Fibroblast of skin of right quadriceps (primary cell): ENCODE results near the gene ADIRF.
"Not testable (repeated sequence)": the region's sequence is repeated elsewhere in the genome, so short reads cannot be mapped to it uniquely, and the experiment has no call there.

Source experiments
- DNase-seq: peaks from one replicate; pipeline ENCODE4 v3.0.0-alpha.2; 2013

ADIRF gene

GRCh38 chr10:86981020-86981419, 12.7 kb downstream of the ADIRF start:
- DNase-seq = not testable (repeated sequence)

- no peak for DNase-seq
These were observed 13.4 kb downstream of the ADIRF start for GRCh38 chr10:86981716-86982115.

- not testable (repeated sequence) for DNase-seq
These were observed 16.2 kb downstream of the ADIRF start for GRCh38 chr10:86984498-86984897.

GRCh38 chr10:86988520-86988919, 20.2 kb downstream of the ADIRF start:
- DNase-seq = no peak

DNA sequence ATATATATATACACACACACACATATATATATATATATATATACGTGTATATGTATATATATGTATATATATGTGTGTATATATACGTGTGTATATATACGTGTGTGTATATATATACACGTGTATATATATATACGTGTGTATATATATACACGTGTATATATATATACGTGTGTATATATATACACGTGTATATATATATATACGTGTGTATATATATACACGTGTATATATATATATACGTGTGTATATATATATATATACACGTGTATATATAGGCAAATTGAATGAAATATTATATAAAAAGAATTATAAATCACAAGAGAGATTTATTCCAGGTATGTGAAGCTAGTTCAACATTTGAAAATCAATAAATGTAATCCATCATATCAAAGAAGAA, 23.1 kb downstream of the ADIRF start:
- not testable (repeated sequence) for DNase-seq

DNA sequence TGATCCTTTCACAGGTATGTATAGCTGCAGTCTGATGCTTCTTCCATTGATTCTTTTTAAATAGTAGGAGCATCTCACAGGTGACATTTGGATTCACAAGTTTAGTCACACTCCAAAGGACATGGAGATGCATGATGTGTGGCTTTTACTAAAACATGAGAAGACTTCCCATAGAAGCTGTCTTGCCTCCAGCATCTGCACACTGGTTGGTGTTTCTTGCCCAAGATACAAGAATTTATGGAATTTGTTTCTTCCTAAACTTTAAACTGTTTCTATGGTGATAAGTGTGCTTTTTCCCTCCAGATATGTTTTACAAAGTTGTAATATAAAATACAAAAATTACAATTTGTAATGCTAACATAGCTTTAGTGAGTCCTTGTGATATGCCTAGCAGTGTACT, 24.2 kb downstream of the ADIRF start:
- no peak for DNase-seq

DNA sequence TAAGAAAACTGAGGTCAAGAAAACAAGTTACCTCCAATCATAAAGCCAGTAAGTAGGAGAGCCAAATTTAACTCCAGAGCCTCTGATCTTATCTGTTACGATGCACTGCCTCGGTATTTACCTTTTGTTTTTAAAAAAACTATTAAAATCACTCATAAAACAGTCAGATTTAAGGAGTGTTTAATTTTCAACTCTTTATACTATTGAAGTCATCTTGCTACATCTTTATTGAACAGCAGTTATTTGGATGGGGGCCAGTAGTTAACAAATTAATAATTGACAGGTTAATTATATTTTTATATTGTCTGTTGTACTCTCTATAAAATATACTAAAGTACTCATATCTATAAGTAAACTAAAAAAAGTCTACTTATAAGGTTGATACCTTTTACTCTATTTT, 24.6 kb downstream of the ADIRF start:
- no peak for DNase-seq

DNA sequence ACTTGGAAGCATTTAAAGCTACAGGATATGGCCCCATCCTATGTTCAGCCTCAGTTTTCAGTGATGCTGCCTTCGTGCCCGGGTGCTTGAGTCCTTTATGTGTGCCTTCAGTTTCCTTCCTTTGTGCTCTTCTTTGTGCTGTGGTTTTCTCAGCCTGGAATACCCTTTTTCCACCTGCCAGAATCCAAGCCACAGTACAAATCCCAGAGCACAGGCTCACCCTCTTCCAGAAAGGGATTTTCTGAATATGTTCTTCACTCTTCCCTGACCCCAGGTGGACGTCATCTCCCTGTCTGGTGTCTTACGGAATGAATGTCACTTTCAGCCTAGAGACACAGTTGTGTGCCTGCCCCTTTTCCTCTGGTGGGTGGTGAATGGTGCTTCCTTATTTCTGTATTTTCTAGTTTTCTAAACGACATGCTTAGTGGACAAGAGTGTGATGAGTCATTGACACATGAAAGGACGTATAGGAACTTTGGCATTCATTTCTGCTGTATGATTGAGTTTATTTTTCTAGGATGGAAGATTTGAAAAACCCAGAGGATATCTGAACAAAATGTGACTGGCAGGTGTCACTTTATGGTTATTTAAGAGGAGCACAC, 31.6 kb downstream of the ADIRF start:
- DNase-seq = not testable (repeated sequence)

GRCh38 chr10:87000491-87000890, 32.2 kb downstream of the ADIRF start:
- no peak for DNase-seq

DNA sequence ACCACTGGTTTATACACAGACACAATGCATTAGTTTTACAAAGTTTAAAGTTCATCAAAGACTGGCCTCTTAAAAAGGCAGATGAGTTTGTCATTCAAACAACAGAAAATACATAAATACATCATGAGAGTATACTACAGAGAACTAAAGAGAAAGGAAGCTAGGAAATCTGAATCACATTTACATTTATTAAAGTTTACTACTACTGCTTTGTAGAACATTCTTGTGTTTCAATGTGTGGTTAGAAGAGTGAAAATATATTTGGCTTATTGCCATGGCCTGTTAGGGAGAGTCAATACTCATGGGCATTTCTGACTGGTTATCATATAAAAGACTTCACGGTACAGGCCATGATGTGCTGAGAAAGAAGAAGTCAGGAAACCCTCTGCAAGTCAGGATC, 38.8 kb downstream of the ADIRF start:
- peak; percentile 33 for DNase-seq

DNA sequence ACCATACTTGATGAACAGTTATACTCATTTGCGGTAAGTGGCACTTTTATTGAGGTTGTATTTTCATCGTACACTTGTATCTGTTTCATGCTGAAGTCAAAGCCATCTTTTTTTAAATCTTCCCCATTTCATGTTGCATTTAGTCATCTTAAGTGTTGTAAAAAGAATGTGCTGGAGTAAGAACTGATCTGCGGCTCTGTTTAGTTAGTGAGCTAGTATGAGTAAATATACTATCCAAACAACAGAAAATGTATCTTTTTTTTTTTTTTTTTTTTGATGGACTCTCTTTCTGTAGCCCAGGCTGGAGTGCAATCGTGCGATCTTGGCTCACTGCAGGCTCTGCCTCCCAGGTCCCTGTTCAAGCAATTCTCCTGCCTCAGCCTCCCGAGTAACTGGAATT, 39.4 kb downstream of the ADIRF start:
- DNase-seq = not testable (repeated sequence)

GRCh38 chr10:87008303-87008702, 40.0 kb downstream of the ADIRF start:
- DNase-seq = not testable (repeated sequence)

- not testable (repeated sequence) for DNase-seq
These were observed 40.9 kb downstream of the ADIRF start for GRCh38 chr10:87009134-87009696.

DNA sequence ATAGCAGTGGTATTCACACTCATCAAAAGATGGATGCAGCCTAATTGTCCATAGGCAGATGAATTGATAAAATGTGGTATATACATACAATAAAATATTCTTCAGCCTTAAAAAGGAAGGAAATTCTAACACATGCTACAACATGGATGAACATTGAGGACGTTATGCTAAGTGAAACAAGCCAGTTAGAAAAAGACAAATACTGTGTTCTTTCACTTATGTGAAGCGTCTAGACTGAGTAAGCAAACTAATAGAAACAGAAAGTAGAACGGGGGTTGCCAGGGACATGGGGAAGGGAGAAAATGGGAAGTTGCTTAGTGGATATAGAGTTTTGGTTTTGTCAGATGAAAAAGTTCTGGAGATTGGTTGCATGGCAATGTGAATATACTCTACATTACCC, 45.2 kb downstream of the ADIRF start:
- DNase-seq = not testable (repeated sequence)

DNA sequence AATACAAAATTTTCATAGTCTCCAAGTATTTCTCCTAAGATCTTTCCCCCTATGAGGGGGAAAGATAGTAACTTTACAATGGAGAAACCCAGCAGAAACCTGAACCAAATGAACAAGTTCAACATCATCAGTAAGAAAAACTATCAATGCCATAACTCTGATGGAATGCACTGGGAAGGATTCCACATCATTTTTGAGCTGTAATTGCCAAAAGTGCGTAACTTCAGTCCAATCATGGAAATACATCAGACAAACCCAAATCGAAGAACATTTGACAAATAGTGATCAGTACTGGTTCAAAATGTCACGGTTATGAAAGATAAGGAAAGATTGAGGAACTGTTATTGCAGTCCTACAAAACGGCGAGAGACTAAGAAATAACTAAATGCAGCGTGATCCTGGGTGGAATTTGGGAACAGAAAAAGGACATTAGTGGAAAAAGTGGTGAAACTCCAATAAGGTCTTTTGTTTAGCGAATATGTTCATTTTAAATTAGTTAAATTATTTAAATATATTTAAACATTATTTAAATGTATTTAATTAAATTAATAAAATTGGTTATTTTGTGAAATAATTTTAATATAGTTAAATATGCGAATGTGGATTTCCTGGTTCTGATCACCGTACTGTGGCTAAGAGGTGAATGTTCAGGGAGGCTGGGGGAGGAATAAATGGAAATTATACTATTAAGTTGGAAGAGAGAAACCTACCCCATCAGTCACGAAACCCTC, 46.9 kb downstream of the ADIRF start:
- DNase-seq = not testable (repeated sequence)

DNA sequence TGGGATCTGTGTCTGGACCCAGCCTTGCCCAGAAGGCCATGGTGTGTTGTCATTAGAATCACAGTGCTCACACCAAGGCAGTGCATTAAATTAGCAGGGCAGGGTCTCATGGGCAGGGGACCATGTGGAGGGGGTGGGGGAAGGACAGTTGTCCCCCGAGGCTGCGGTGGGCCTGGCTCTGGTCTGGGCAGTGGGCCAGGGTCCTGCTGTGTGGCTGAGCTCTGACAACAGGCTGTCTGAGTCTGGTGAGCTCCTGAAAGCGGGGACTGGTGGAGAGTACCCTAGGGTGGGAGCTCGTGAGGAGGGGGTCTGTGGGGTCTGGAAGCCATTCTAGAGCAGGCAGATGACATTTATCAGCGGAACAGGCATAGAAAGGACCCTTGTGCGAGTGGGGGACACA, 49.8 kb downstream of the ADIRF start:
- DNase-seq = not testable (repeated sequence)

- DNase-seq = not testable (repeated sequence)
These were observed 50.8 kb downstream of the ADIRF start for GRCh38 chr10:87019066-87019465.

GRCh38 chr10:87019504-87019903, 51.2 kb downstream of the ADIRF start:
- not testable (repeated sequence) for DNase-seq

GRCh38 chr10:87020056-87020455, 51.8 kb downstream of the ADIRF start, which contains the start of gene FAM25A:
FAM25A (plus strand) TSS chr10:87020294; CDS start chr10:87020325, 31 bp downstream.
- not testable (repeated sequence) for DNase-seq
